Embryonic facial prominence (tissue), 1 donor: ENCODE measurements around the gene OLFML2B.
"Not testable (repeated sequence)": the region's sequence is repeated elsewhere in the genome, so short reads cannot be mapped to it uniquely, and the experiment has no call there.

ENCODE experiments used
- DNase-seq: peaks from one replicate; pipeline ENCODE4 v3.0.0-alpha.2; 2016; ENCODE audit errors: extremely low spot score

OLFML2B gene

GRCh38 chr1:162035241-162035640 lies 11.6 kb upstream of the OLFML2B start:
- no peak for DNase-seq

DNA sequence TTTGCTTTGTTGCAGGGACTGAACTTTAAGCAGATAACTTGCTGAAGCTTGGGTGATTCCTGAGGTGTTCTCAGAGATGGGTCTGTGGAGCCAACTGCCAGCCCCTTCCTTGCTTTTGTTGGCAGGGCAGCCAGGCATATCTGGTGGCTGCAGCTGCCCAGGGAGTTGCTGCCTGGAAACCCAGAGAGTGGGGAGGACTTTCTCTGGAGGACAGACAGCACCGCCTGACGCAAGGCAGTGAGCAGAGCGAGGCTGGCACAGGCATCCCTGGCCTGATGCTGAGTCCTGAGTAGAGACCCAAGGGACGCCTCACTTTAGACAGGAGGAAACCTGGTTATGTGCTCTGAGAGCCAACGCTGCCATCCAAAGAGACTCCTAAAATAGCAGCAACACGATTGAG lies 9.8 kb upstream of the OLFML2B start:
- DNase-seq: no peak

DNA sequence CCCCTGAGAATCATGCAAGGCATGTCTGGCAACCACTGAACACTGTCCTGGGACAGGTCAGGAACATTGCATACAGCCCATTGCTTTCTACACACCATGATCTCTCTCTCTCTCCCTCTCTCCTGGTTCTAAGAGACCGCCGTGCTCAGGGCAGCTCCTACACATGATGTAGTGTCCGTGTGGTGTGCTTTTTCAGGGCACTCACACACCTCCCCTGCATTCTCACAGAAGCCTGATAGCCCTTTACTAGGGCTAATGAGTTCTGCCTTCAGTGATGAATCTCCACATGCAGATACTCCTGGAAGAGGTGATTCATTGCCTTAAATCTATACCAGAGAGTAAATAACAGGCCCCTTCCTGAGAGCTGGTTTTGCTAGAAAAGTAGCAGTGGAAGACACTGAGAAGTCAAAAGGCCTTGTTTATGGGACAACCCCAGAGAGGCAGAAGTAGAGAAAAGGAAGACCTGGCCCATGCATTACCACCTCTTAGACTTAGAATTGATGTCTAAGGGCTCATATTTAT lies 7.2 kb upstream of the OLFML2B start:
- no peak for DNase-seq

GRCh38 chr1:162029157-162029556 lies 5.5 kb upstream of the OLFML2B start:
- no peak for DNase-seq

DNA sequence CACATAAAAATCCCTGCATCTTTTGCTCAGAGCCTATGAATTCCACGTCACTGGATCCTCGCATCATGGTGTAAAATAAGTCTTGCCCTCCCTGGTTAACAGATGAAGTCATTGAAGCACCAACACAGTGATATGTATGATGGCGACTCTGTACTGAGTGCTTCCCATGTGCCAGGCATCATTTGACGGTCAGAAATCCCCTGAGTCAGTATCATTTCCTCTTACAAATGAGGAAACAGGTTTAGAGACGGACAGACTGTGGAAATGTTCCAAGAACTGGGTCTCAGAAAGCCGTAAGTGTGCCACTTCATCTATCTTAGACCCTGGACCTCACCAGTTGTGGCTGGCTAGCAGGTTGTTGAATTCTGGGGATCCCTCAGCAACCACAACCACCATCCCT lies 5.1 kb upstream of the OLFML2B start:
- no peak for DNase-seq

GRCh38 chr1:162026881-162027280 lies 3.2 kb upstream of the OLFML2B start:
- no peak for DNase-seq

DNA sequence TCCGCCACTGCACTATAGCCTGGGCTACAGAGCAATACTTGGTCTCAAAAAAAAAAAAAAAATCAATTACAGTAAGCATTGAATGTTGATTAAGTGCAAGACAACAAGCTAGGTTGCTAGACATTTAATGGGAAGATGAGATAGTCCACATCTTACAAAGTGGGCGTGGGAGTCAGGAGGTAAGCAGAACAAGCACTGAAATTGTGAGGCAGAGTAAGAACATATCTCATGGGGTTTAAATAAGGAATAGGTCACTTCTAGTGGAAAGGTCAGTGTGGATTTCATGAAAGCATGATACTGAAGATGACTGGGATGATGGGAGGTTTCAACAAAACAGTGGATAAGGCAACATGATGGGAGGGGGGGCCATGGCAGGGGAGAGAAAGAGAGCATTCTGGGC lies 1.9 kb upstream of the OLFML2B start:
- DNase-seq: no peak

GRCh38 chr1:162023181-162023546 lies 505 bp downstream of the OLFML2B start:
- DNase-seq: no peak

DNA sequence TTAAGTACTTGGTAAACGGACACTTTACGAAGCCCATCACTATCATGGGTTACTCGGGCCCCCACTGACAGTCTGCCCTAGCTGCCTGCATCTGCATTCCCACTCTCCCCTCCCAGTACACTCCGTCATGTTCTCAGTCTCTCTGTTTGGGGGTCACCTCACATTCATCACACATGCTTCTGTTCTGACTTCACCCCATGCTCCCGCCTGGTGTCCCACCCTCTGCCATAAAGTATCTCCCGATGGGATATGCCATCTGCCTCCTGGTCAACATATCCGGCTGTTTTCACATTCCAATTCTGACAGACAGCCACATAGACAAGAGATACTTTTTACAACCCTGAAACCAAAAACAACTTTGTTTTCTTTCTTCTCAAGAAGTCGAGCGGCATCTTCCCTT lies 1.0 kb downstream of the OLFML2B start:
- no peak for DNase-seq

DNA sequence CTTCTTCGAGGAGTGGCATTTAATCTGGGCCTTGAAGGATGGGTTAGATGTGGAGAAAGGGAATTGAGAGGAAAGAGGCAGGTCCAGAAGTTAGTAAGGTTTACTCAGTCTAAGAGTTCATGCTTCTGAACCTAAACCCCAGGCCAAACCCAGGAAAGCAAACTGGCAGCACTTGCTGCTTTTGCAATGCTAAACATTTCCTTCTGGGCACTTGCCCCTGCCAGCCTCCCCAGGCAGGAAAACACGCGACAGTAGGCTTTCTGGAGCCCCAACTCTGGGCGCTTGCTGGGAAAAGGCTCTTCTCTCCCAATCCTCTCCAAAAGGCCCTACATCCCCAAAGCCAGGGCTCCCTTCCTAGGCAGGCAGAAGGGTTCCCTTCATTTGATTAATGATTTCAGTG lies 2.5 kb downstream of the OLFML2B start:
- DNase-seq: no peak

GRCh38 chr1:162020150-162020549 lies 3.5 kb downstream of the OLFML2B start:
- DNase-seq: no peak

DNA sequence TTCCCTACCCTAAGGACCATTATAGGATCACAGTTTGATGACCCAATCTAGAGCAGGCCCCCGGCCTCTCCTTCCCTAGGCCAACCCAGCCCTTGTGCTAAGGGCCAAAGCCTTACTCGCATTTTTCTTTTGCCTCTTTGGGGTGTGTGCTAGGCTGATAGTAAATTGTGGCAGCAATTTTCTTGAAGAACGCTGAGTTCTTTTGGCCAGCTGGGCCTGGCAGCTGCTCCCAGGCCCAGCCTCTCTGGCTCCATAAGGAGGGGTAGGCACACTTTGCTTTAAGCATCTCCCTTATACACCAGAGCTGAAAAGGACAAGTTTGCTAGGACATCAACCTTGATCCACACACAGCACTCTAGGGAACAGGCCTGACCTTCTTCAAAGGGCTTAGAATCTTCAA lies 4.2 kb downstream of the OLFML2B start:
- DNase-seq: no peak

DNA sequence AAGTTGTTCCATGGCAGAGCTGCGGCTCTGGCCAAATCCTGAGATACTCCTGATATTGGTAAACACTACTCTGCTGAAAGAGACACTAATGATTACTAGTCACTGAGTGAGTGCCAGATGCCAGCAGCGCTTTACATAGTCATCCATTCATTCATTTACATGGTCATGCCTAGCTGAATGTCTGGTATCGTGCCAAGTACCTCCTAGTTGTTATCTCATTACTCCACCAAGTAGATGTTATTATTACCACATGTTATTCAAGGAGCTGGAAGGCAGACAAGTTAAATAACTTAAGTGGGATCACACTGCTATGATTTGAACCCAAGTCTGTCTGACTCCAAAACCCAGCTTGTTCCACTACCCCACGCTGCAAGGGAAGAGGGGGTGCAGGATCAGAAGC lies 4.7 kb downstream of the OLFML2B start:
- DNase-seq: no peak

DNA sequence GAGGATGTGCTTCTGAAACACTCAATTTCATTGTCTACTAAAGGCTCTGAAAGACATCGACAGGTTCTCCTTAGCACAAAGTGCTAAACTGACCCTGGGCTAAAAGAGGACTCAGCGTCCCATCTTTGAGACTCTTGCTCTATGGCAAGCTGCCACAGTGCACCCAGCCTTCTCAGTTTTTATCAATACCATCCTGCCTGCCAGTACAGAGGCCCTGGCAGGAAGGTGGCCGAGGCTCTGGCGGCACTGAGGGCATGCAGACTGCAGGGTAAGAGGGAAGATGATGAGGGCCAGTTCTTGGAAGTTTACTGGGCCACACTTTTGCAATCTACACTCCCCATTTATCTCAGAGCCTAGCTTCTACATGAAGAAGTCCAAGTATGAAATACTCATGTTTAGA lies 5.3 kb downstream of the OLFML2B start:
- no peak for DNase-seq

DNA sequence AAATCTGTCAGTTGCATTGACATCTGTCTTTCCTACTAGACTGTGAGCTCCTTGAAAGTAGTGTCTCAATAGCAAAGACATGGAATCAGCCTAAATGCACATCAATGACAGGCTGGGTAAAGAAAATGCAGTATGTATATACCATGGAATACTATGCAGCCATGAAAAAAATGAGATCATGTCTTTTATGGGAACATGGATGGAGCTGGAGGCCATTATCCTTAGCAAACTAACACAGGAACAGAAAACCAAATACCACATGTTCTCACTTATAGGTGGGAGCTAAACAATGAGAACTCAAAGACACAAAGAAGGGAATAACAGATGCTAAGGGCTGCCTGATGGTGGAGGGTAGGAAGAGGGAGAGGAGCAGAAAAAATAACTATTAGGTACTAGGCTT lies 5.9 kb downstream of the OLFML2B start:
- not testable (repeated sequence) for DNase-seq

GRCh38 chr1:162016631-162017030 lies 7.0 kb downstream of the OLFML2B start:
- DNase-seq: no peak

DNA sequence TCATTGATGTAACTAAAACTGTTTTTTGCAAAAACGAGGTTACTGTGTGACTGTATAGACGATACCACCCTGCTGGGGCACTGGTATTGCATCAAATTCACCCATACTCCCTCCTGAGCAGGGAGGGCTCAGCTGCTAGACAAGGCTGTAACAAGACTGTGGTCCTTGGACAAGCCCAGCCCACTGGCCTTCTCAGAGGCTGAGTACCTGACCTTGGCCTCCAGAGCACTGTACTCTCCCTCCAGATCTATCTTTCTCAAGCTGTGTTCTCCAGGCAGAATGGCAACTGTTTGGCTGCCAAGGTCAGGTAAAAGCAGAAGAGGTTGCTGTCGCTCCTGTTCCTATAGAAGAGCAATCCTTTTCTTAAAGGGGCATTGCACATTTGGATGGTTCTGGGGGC lies 8.5 kb downstream of the OLFML2B start:
- no peak for DNase-seq

GRCh38 chr1:162014202-162014601 lies 9.5 kb downstream of the OLFML2B start:
- DNase-seq: no peak

GRCh38 chr1:162013289-162013688 lies 10.4 kb downstream of the OLFML2B start:
- DNase-seq: no peak

GRCh38 chr1:162011337-162012012 lies 12.2 kb downstream of the OLFML2B start:
- no peak for DNase-seq

- no peak for DNase-seq
Measured at GRCh38 chr1:162010175-162010506, 13.5 kb downstream of the OLFML2B start.

GRCh38 chr1:162009501-162010174 lies 14.0 kb downstream of the OLFML2B start:
- DNase-seq: no peak

- no peak for DNase-seq
Measured at GRCh38 chr1:162008799-162009198, 14.9 kb downstream of the OLFML2B start.

GRCh38 chr1:162007466-162007865 lies 16.2 kb downstream of the OLFML2B start:
- no peak for DNase-seq
